CD4-positive, alpha-beta T cell (primary cell): ENCODE data around the gene CAV2. TPM values are rescaled to one million over a fixed set of nuclear protein-coding genes. Genes with fewer than 3 reads are reported as not detected.

Source experiments
- ATAC-seq: fragments of 200-7000 bp; cut with Tn5 transposase; one replicate; pipeline ENCODE4 v1.10.0; 2022; ENCODE audit warnings: mild to moderate bottlenecking; ENCODE audit not compliant: poor library complexity
- CTCF ChIA-PET: fragments of 350-600 bp; sonication (Branson Sonifier 250); formaldehyde crosslinking; loops from one replicate; lab custom pipeline; 2021; ENCODE audit warnings: antibody characterized with exemption, inconsistent platforms; lab: Charles Lee
- POLR2A ChIA-PET: fragments of 350-600 bp; sonication (Branson Sonifier 250); formaldehyde crosslinking; loops from one replicate; lab custom pipeline; 2021; ENCODE audit warnings: antibody characterized with exemption, inconsistent platforms; lab: Charles Lee
- DNase-seq, 14 experiments: peaks; one replicate each; pipeline ENCODE4 v3.0.0-alpha.2; 2013 to 2020; ENCODE audit warnings: mixed read lengths in 2 of 14
- H3K27ac ChIP-seq, 2 donors: one replicate each; pipeline versions ENCODE4 v1.5.1 to v1.7.0; 2013; ENCODE audit warnings: low read length in 2 of 2, low read depth in 1 of 2, mild to moderate bottlenecking in 1 of 2
- H3K27me3 ChIP-seq, 2 experiments: 1 replicate in 1 of 2; 2 replicates in 1 of 2; pipeline versions ENCODE4 v1.6.1 to v1.7.0; 2013; ENCODE audit warnings: low read length in 2 of 2, control low read depth in 1 of 2, mild to moderate bottlenecking in 1 of 2, moderate library complexity in 1 of 2; ENCODE audit not compliant: insufficient read depth in 2 of 2, control insufficient read depth in 1 of 2
- H3K36me3 ChIP-seq: one replicate; pipeline ENCODE4 v1.6.1; 2013; ENCODE audit warnings: low read length, control low read depth; ENCODE audit not compliant: insufficient read depth
- H3K4me1 ChIP-seq: one replicate; pipeline ENCODE4 v1.6.1; 2013; ENCODE audit warnings: low read length, control low read depth; ENCODE audit not compliant: insufficient read depth
- H3K4me3 ChIP-seq: one replicate; pipeline ENCODE4 v1.5.1; 2013; ENCODE audit warnings: mild to moderate bottlenecking, low read length, moderate library complexity
- H3K9me3 ChIP-seq, 2 experiments: 1 replicate in 1 of 2; 2 replicates in 1 of 2; pipeline versions ENCODE4 v1.6.1 to v1.7.0; 2013; ENCODE audit warnings: low read length in 2 of 2, mild to moderate bottlenecking in 2 of 2, control low read depth in 1 of 2, moderate library complexity in 1 of 2; ENCODE audit not compliant: control insufficient read depth in 1 of 2, insufficient read depth in 1 of 2
- H3K27ac Mint-ChIP-seq: one replicate; pipeline ENCODE4 v1.8.0; 2020; ENCODE audit warnings: mixed read lengths
- H3K27me3 Mint-ChIP-seq: one replicate; pipeline ENCODE4 v1.8.0; 2021; ENCODE audit warnings: mixed read lengths
- H3K36me3 Mint-ChIP-seq: one replicate; pipeline ENCODE4 v1.8.0; 2021; ENCODE audit warnings: low read depth, mixed read lengths
- H3K4me1 Mint-ChIP-seq: one replicate; pipeline ENCODE4 v1.8.0; 2021; ENCODE audit warnings: low read depth, mixed read lengths
- H3K4me3 Mint-ChIP-seq: one replicate; pipeline ENCODE4 v1.8.0; 2020; ENCODE audit warnings: mild to moderate bottlenecking, mixed read lengths
- H3K9me3 Mint-ChIP-seq: one replicate; pipeline ENCODE4 v1.8.0; 2020; ENCODE audit warnings: mixed read lengths
- CTCF ChIP-seq: fragments of 200-600 bp; IDR thresholded peaks from one replicate; pipeline ENCODE4 v1.8.0; 2022; ENCODE audit warnings: antibody characterized with exemption, mild to moderate bottlenecking
- intact Hi-C, 2 experiments: fragments of 100-400 bp; cut with DNase I in 1 of 2; cut with micrococcal nuclease in 1 of 2; formaldehyde crosslinking; loops; one replicate each; pipeline versions ENCODE4 v1.15.1 to v1.9.0; 2023 to 2025; cut with DNase I, micrococcal nuclease
- total RNA-seq, 174 experiments: library from RNA in 2 of 174; stranded (reverse) in 2 of 174; gene quantifications; one replicate each; pipeline ENCODE4 v1.2.3 and lab custom pipeline; 2021 to 2026

Gene CAV2
- total RNA-seq, 2 experiments from 2014 or later = not detected

- Mint-ChIP-seq H3K4me3 (no peak overlapping the region), H3K27me3 (peaks cover 49% of the 10 kb centered on the region), H3K27ac (no peak overlapping the region), H3K4me1 (peaks cover 10% of the 10 kb centered on the region), H3K9me3 (no peaks in the 10 kb centered on the region), H3K36me3 (no peaks in the 10 kb centered on the region)
- H3K4me1 ChIP-seq = peaks cover 17% of the 10 kb centered on the region
- no peaks in the 10 kb centered on the region for H3K9me3 ChIP-seq
- no peak overlapping the region for H3K4me3 ChIP-seq
- H3K27ac ChIP-seq = no peak overlapping the region
- intact Hi-C loops = no loop called here
- ChIA-PET POLR2A (no interaction called here), CTCF (interaction anchor here (1.2 kb wide), 1 partner anchor 9 kb away, joined by 3 read pairs; no protein-coding TSS in a partner anchor)
- H3K36me3 ChIP-seq = no peaks in the 10 kb centered on the region
- ATAC-seq (no peak), DNase-seq (no peak)
- TF ChIP-seq CTCF = no peak
- peaks cover 22 to 33% of the 10 kb centered on the region in 2 experiments for H3K27me3 ChIP-seq
These were observed 4.3 kb downstream of the CAV2 start for GRCh38 chr7:116503835-116504234.

GRCh38 chr7:116505278-116505677 is 5.7 kb downstream of the CAV2 start:
- Mint-ChIP-seq H3K27me3 (peaks cover 54% of the 10 kb centered on the region), H3K9me3 (no peaks in the 10 kb centered on the region), H3K4me1 (peaks cover 7% of the 10 kb centered on the region), H3K4me3 (no peak overlapping the region), H3K27ac (no peak overlapping the region), H3K36me3 (no peaks in the 10 kb centered on the region)
- Histone ChIP-seq H3K27me3 (peaks cover 11 to 23% of the 10 kb centered on the region in 2 experiments), H3K4me3 (no peak overlapping the region), H3K36me3 (no peaks in the 10 kb centered on the region), H3K27ac (no peak overlapping the region), H3K4me1 (peaks cover 6% of the 10 kb centered on the region), H3K9me3 (no peaks in the 10 kb centered on the region)
- TF ChIP-seq CTCF = no peak
- intact Hi-C loops = no loop called here
- POLR2A ChIA-PET = no interaction called here
- ATAC-seq = no peak
- DNase-seq = no peak
- CTCF ChIA-PET = no interaction called here

- peaks cover 49% of the 10 kb centered on the region for H3K27me3 Mint-ChIP-seq
- ATAC-seq (no peak), DNase-seq (no peak)
- no peak overlapping the region for H3K27ac ChIP-seq
- H3K4me3 Mint-ChIP-seq = no peak overlapping the region
- peaks cover 5 to 17% of the 10 kb centered on the region in 2 experiments for H3K27me3 ChIP-seq
- ChIA-PET POLR2A (no interaction called here), CTCF (no interaction called here)
- H3K27ac Mint-ChIP-seq = no peak overlapping the region
- no peak for TF ChIP-seq CTCF
- H3K4me1 Mint-ChIP-seq = peaks cover 1% of the 10 kb centered on the region
- H3K4me3 ChIP-seq = no peak overlapping the region
- H3K4me1 ChIP-seq = peaks cover under 1% of the 10 kb centered on the region
- intact Hi-C loops = no loop called here
- no peaks in the 10 kb centered on the region for H3K36me3 ChIP-seq
- no peaks in the 10 kb centered on the region for H3K9me3 Mint-ChIP-seq
- no peaks in the 10 kb centered on the region for H3K9me3 ChIP-seq
- no peaks in the 10 kb centered on the region for H3K36me3 Mint-ChIP-seq
These were observed 6.3 kb downstream of the CAV2 start for GRCh38 chr7:116505823-116506222.
